Activated CD4-positive, alpha-beta T cell treated with anti-CD3 and anti-CD28 coated beads for 36 hours (primary cell): ENCODE data around the gene MEP1A. TPM values are rescaled to one million over a fixed set of nuclear protein-coding genes. Genes with fewer than 3 reads are reported as not detected.

Experiments
- ATAC-seq: fragments of 200-7000 bp; cut with Tn5 transposase; one replicate; pipeline ENCODE4 v1.10.0; 2021; ENCODE audit warnings: mild to moderate bottlenecking, moderate library complexity
- CTCF ChIA-PET: fragments of 350-600 bp; sonication (Branson Sonifier 250); formaldehyde crosslinking; loops from one replicate; lab custom pipeline; 2021; ENCODE audit warnings: antibody characterized with exemption; lab: Charles Lee
- POLR2A ChIA-PET: fragments of 350-600 bp; sonication (Branson Sonifier 250); formaldehyde crosslinking; loops from one replicate; lab custom pipeline; 2021; ENCODE audit warnings: antibody characterized with exemption, inconsistent platforms; lab: Charles Lee
- DNase-seq: peaks from one replicate; pipeline ENCODE4 v3.0.0-alpha.2; 2020
- H3K27ac Mint-ChIP-seq: one replicate; pipeline ENCODE4 v1.8.0; 2021; ENCODE audit warnings: mixed read lengths
- H3K27me3 Mint-ChIP-seq: one replicate; pipeline ENCODE4 v1.8.0; 2021; ENCODE audit warnings: mixed read lengths
- H3K36me3 Mint-ChIP-seq: one replicate; pipeline ENCODE4 v1.8.0; 2021; ENCODE audit warnings: low read depth, mixed read lengths
- H3K4me1 Mint-ChIP-seq: one replicate; pipeline ENCODE4 v1.8.0; 2021; ENCODE audit warnings: mixed read lengths
- H3K4me3 Mint-ChIP-seq: one replicate; pipeline ENCODE4 v1.8.0; 2021; ENCODE audit warnings: mild to moderate bottlenecking, moderate library complexity, mixed read lengths
- H3K9me3 Mint-ChIP-seq: one replicate; pipeline ENCODE4 v1.8.0; 2021; ENCODE audit warnings: low read depth, mixed read lengths
- intact Hi-C, 2 experiments: fragments of 100-400 bp; cut with DNase I in 1 of 2; cut with micrococcal nuclease in 1 of 2; formaldehyde crosslinking; loops; one replicate each; pipeline versions ENCODE4 v1.14.2 to v1.15.1; 2022 to 2024; cut with DNase I, micrococcal nuclease
- total RNA-seq, 2 experiments: library from RNA; stranded (reverse); gene quantifications; one replicate each; pipeline ENCODE4 v1.2.3, GENCODE V29; 2021

MEP1A gene
- total RNA-seq, 2 experiments from 2014 or later, result not detected

- peaks cover 18% of the 10 kb centered on the region for H3K27me3 Mint-ChIP-seq
- intact Hi-C loops, result no loop called here
- ATAC-seq (no peak), DNase-seq (no peak)
- no peak overlapping the region for H3K27ac Mint-ChIP-seq
- H3K4me3 Mint-ChIP-seq, result no peak overlapping the region
- ChIA-PET CTCF (no interaction called here), POLR2A (no interaction called here)
- no peaks in the 10 kb centered on the region for H3K4me1 Mint-ChIP-seq
- no peaks in the 10 kb centered on the region for H3K9me3 Mint-ChIP-seq
- no peaks in the 10 kb centered on the region for H3K36me3 Mint-ChIP-seq
These were observed 85.8 kb downstream of the MEP1A start for GRCh38 chr6:46879003-46879402.

GRCh38 chr6:46882645-46883044, 89.5 kb downstream of the MEP1A start:
- Mint-ChIP-seq H3K27me3 (peaks cover 13% of the 10 kb centered on the region), H3K36me3 (no peaks in the 10 kb centered on the region), H3K4me1 (no peaks in the 10 kb centered on the region), H3K27ac (no peak overlapping the region), H3K9me3 (no peaks in the 10 kb centered on the region), H3K4me3 (no peak overlapping the region)
- ChIA-PET POLR2A (no interaction called here), CTCF (no interaction called here)
- DNase-seq (no peak), ATAC-seq (no peak)
- intact Hi-C loops, result no loop called here

GRCh38 chr6:46888031-46888430, 94.8 kb downstream of the MEP1A start:
- DNase-seq (no peak), ATAC-seq (no peak)
- ChIA-PET POLR2A (no interaction called here), CTCF (no interaction called here)
- intact Hi-C loops, result no loop called here
- Mint-ChIP-seq H3K36me3 (no peaks in the 10 kb centered on the region), H3K27me3 (no peaks in the 10 kb centered on the region), H3K4me1 (no peaks in the 10 kb centered on the region), H3K4me3 (no peak overlapping the region), H3K9me3 (no peaks in the 10 kb centered on the region), H3K27ac (no peak overlapping the region)

- CTCF ChIA-PET, result no interaction called here
- intact Hi-C loops, result no loop called here
- Mint-ChIP-seq H3K27ac (no peak overlapping the region), H3K4me1 (no peaks in the 10 kb centered on the region), H3K9me3 (no peaks in the 10 kb centered on the region), H3K36me3 (no peaks in the 10 kb centered on the region), H3K4me3 (no peak overlapping the region), H3K27me3 (no peaks in the 10 kb centered on the region)
- no peak for ATAC-seq
- POLR2A ChIA-PET, result no interaction called here
- no peak for DNase-seq
These were observed 95.4 kb downstream of the MEP1A start for GRCh38 chr6:46888578-46888977.

Other genes with a start within 250 kb of the MEP1A start
- gene CYP39A1, start 140.6 kb upstream of the MEP1A start, total RNA-seq, result not detected
- gene SLC25A27, start 140.4 kb upstream of the MEP1A start, total RNA-seq, result 1 to 10 TPM; 1.2 to 1.6 TPM
- not detected for gene TDRD6, start 105.5 kb upstream of the MEP1A start, total RNA-seq
- not detected for gene PLA2G7, start 58.0 kb upstream of the MEP1A start, total RNA-seq
- gene ANKRD66, start 46.5 kb upstream of the MEP1A start, total RNA-seq, result not detected
- not detected for gene ADGRF5, start 128.5 kb downstream of the MEP1A start, total RNA-seq
- not detected for gene ADGRF1, start 248.9 kb downstream of the MEP1A start, total RNA-seq